ENCODE measurements around the gene TDRD6.

Gene TDRD6

DNA sequence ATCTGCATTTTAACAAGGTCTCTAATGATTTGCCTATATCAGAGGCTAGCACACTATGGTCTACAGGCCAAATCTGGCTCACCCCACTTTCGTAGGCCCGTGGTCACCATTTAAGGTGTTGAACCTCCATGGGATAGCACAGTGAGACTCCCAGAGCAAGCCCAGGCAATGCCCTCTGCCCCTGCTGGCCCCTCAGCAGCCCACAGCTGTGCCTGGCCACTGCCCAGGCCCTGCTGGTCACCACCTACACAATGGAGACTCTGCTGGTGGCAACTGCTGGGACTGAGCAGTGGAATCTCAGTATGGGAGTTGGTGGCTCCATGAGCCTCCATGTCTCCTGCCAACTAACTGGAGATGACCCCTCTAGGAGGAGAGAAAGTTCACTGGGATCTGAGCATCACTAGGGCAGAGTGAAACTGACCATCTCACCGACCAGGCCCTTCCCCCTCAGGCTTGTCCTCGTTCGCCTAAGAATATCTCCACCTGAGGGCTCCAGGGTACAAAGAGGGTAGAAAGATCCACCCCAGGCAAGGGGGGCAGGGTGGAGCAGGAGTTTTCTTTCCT lies 61.3 kb downstream of the TDRD6 start:
- DNase-seq = no peak

DNA sequence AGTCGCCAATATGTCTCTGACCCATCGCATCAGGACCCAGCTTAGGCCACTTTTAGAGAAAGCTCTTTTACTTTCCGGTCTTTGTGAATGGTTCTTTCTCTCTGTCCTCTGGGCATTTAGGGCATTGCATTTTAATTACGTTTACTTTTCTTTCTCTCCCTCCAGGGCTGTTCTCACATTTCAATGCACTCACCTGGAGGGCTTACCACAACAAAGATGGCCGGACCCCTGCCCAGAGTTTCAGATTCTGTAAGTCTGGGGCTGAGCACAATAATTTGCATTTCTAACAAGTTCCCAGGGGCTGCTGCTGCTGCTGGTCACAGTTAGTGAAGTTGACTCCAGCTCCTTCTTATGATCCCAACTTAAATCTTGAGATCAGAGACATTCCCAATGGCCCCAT lies 62.0 kb downstream of the TDRD6 start:
- no peak for DNase-seq

GRCh38 chr6:46751658-46752057 lies 64.0 kb downstream of the TDRD6 start:
- DNase-seq = no peak

Measured in activated CD4-positive, alpha-beta T cell treated with anti-CD3 and anti-CD28 coated beads, Interleukin-2, amount 50 U/mL, for 48 hours (primary cell).